ENCODE measurements around the gene RNU5B-1.

Gene RNU5B-1

DNA sequence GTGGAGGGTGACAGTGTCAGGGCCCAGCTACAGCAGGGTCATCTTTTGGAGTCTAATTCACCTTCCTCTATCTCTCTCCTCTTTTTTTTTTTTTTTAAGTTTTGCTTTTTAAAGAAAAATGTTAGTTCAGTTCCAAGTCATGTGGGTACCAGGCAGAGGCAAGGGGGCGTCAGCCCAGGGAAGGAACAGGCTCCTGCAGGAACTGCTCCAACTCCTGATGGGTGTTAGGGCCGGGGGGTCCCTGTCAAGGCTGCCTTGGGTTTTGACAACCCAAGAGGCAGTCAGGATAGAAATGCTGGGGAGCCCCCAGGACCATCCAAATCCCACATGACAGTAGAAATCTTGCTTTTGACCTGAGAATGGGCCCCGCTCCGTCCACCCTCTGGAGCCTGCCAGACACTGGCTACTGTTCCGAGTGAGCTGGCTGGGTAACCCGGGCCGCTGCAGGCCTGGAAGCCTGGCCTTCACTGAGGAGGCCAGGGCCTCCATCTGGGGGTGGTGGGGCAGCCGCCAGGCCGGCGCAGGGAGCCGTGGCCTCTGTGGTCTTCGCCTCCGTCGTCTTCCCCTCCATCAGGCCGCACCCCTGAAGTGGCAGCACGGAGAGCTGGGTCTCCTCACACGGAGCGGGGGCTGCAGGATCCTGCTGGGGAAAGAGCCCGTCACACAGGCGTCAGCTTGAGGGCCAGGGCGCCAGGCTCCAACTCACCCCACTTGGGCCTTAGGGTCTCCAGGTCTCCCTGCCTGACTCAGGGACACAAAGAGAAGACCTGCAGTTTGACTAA is 24.2 kb downstream of the RNU5B-1 start:
- no peaks in the 10 kb centered on the region for H3F3A ChIP-seq (ENCODE audit: insufficient read depth)
- H3K79me2 ChIP-seq (ENCODE audit: insufficient read depth, low read length): no peaks in the 10 kb centered on the region
- no peak for TF ChIP-seq EZH2phosphoT487 (conservative IDR thresholded peaks at IDR 0.05; ENCODE audit: low read length)
- TF ChIP-seq, protein P1, sequence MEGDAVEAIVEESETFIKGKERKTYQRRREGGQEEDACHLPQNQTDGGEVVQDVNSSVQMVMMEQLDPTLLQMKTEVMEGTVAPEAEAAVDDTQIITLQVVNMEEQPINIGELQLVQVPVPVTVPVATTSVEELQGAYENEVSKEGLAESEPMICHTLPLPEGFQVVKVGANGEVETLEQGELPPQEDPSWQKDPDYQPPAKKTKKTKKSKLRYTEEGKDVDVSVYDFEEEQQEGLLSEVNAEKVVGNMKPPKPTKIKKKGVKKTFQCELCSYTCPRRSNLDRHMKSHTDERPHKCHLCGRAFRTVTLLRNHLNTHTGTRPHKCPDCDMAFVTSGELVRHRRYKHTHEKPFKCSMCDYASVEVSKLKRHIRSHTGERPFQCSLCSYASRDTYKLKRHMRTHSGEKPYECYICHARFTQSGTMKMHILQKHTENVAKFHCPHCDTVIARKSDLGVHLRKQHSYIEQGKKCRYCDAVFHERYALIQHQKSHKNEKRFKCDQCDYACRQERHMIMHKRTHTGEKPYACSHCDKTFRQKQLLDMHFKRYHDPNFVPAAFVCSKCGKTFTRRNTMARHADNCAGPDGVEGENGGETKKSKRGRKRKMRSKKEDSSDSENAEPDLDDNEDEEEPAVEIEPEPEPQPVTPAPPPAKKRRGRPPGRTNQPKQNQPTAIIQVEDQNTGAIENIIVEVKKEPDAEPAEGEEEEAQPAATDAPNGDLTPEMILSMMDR (IDR thresholded peaks at IDR 0.05; ENCODE audit: insufficient read depth, low read length, poor library complexity, severe bottlenecking): no peak
- H3K4me3 ChIP-seq (ENCODE audit: insufficient read depth, low read length, poor library complexity, severe bottlenecking): no peak overlapping the region
- H3K27me3 ChIP-seq (ENCODE audit: low read length): no peaks in the 10 kb centered on the region
- no peak overlapping the region for H3K4me2 ChIP-seq (ENCODE audit: low read depth, low read length, poor library complexity, severe bottlenecking)
- H3K9ac ChIP-seq (ENCODE audit: low read length): no peak overlapping the region
- H4K20me1 ChIP-seq (ENCODE audit: low read depth, low read length): no peaks in the 10 kb centered on the region
- no peak overlapping the region for H3K27ac ChIP-seq (ENCODE audit: low read depth, low read length)
- H2AFZ ChIP-seq (ENCODE audit: low read depth, low read length, severe bottlenecking): no peak overlapping the region
- H3K9me3 ChIP-seq (ENCODE audit: insufficient read depth, low read length): no peaks in the 10 kb centered on the region
- no peaks in the 10 kb centered on the region for H3K9me2 ChIP-seq (replicated peaks; ENCODE audit: insufficient read depth, low read length)
- H3K36me3 ChIP-seq (ENCODE audit: low read length): no peaks in the 10 kb centered on the region

GRCh38 chr15:65329288-65329983 is 25.0 kb downstream of the RNU5B-1 start:
- no peaks in the 10 kb centered on the region for H3K9me3 ChIP-seq (ENCODE audit: insufficient read depth, low read length)
- no peaks in the 10 kb centered on the region for H3F3A ChIP-seq (ENCODE audit: insufficient read depth)

GRCh38 chr15:65329984-65330735 is 25.7 kb downstream of the RNU5B-1 start:
- no peaks in the 10 kb centered on the region for H3F3A ChIP-seq (ENCODE audit: insufficient read depth)
- H3K4me2 ChIP-seq (ENCODE audit: low read depth, low read length, poor library complexity, severe bottlenecking): no peak overlapping the region
- no peaks in the 10 kb centered on the region for H3K79me2 ChIP-seq (ENCODE audit: insufficient read depth, low read length)
- no peak overlapping the region for H3K4me3 ChIP-seq (ENCODE audit: insufficient read depth, low read length, poor library complexity, severe bottlenecking)
- no peak for TF ChIP-seq EZH2phosphoT487 (conservative IDR thresholded peaks at IDR 0.05; ENCODE audit: low read length)
- TF ChIP-seq, protein P1 (IDR thresholded peaks at IDR 0.05; ENCODE audit: insufficient read depth, low read length, poor library complexity, severe bottlenecking): no peak
- H2AFZ ChIP-seq (ENCODE audit: low read depth, low read length, severe bottlenecking): no peak overlapping the region
- no peaks in the 10 kb centered on the region for H3K27me3 ChIP-seq (ENCODE audit: low read length)
- H3K9me2 ChIP-seq (replicated peaks; ENCODE audit: insufficient read depth, low read length): no peaks in the 10 kb centered on the region
- no peaks in the 10 kb centered on the region for H4K20me1 ChIP-seq (ENCODE audit: low read depth, low read length)
- H3K36me3 ChIP-seq (ENCODE audit: low read length): no peaks in the 10 kb centered on the region
- H3K9me3 ChIP-seq (ENCODE audit: insufficient read depth, low read length): no peaks in the 10 kb centered on the region
- H3K9ac ChIP-seq (ENCODE audit: low read length): no peak overlapping the region
- no peak overlapping the region for H3K27ac ChIP-seq (ENCODE audit: low read depth, low read length)

More at GRCh38 chr15:65329288-65329983, 25.0 kb downstream of the RNU5B-1 start:
- H3K4me2 ChIP-seq (ENCODE audit: low read depth, low read length, poor library complexity, severe bottlenecking): no peak overlapping the region
- H2AFZ ChIP-seq (ENCODE audit: low read depth, low read length, severe bottlenecking): no peak overlapping the region
- H3K79me2 ChIP-seq (ENCODE audit: insufficient read depth, low read length): no peaks in the 10 kb centered on the region
- H3K4me3 ChIP-seq (ENCODE audit: insufficient read depth, low read length, poor library complexity, severe bottlenecking): no peak overlapping the region
- no peaks in the 10 kb centered on the region for H4K20me1 ChIP-seq (ENCODE audit: low read depth, low read length)
- H3K27ac ChIP-seq (ENCODE audit: low read depth, low read length): no peak overlapping the region
- no peaks in the 10 kb centered on the region for H3K27me3 ChIP-seq (ENCODE audit: low read length)
- H3K9ac ChIP-seq (ENCODE audit: low read length): no peak overlapping the region
- TF ChIP-seq EZH2phosphoT487 (conservative IDR thresholded peaks at IDR 0.05; ENCODE audit: low read length): no peak
- TF ChIP-seq, protein P1 (IDR thresholded peaks at IDR 0.05; ENCODE audit: insufficient read depth, low read length, poor library complexity, severe bottlenecking): no peak
- H3K9me2 ChIP-seq (replicated peaks; ENCODE audit: insufficient read depth, low read length): no peaks in the 10 kb centered on the region
- no peaks in the 10 kb centered on the region for H3K36me3 ChIP-seq (ENCODE audit: low read length)

All from SU-DHL-6 (cell line).